HG03521 (cell line): ENCODE data around the gene ANKRD6.

Source experiments
- ATAC-seq: cut with Tn5 transposase; IDR thresholded peaks from one replicate; pipeline ENCODE4 v1.9.1; 2021; ENCODE audit warnings: mild to moderate bottlenecking, moderate library complexity; ENCODE audit not compliant: unreplicated experiment

ANKRD6 gene

DNA sequence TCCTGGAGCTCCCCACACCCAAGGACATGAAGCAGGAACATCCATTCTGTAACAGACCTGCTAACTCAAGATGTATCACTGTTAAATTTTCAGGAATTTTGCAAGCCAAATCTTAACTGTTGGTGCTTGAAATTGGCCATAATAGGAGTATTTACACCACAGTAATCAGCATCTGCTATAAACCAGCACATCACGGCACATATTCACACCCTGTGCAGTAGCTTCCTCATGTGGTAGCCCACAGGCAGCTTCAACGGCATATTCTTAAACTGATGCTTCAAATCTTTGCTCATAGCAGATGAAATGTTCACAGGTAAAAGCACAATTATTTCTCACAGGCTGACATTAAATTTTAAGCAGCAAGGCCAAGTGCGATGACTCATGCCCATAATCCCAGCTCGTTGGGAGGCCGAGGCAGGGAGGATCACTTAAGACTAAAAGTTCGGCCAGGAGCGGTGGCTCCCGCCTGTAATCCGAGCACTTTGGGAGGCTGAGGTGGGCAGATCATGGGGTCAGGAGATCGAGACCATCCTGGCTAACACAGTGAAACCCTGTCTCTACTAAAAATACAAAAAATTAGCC is 249.1 kb downstream of the ANKRD6 start:
- no peak for ATAC-seq

DNA sequence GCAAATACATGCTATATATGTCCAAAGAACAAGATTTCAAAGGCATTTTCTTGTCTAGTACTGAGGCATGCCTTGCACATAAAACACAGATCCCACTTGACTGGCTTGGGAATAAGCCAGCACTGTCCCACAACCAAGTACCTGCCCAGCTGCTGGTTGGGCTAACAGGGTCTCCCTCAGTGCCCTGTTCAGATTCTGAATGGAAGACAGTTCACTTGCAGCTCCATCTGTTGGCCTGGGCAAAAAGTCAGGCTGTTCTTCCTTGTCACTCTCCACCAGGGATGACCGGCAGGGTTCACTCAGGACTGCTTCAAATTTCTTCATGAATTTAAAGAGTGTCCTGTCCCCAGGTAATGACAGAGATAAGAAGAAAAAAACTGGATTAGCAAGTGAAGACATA is 250.0 kb downstream of the ANKRD6 start:
- ATAC-seq: no peak
